GM21723 (cell line): ENCODE results near the gene B3GALT4.

Source experiments
- ATAC-seq: cut with Tn5 transposase; IDR thresholded peaks from one replicate; pipeline ENCODE4 v1.9.1; 2021; ENCODE audit warnings: mild to moderate bottlenecking, moderate library complexity; ENCODE audit not compliant: unreplicated experiment

Gene B3GALT4

DNA sequence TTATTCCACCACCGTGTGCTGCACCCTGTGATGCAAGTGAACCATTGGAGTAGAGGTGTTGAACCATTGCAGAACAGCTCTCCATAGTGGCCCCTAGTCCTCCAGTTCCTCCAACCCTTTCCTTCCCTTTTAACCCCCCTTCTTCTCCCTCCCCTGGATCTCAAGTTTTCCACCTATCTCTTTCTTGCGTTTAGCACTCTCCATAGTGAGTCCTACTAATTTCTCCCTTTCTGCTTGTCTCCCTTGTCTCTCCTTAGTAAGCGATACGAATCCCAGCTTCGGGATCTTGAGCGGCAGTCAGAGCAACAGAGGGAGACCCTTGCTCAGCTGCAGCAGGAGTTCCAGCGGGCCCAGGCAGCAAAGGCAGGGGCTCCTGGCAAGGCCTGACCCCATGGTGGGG is 13.5 kb downstream of the B3GALT4 start:
- ATAC-seq = no peak

DNA sequence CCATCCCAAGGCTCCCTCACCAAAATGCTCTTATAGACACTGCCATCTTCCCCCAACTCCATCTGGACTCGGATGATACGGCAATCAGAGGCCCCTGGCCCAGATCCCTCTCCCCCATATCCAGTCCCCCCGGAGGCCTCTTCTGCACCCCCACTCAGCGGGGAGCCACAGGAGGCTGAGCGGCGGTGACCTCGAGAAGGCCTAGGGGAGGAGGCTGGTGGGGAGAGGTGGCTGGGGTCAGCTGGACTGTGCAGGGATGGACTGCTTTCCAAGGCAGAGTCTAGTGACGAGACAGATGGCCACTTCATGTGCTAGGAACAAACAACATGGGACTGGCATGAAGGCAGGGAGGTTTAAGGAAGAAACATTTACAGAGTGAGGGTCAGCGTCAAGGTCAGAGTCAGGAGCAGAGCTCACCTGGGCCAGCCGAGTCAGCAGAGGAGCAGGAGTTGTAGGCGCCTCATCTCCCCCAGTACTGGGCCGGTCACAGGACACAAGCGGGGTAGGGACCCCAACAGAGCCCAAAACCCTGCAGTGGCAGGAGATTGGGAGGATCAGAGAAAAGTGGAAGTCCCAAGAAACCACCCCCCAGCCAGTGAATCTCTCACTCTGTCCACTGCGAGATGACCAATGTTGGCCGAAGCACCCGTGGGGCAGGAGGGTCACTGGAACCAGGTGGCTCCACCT is 16.2 kb downstream of the B3GALT4 start:
- ATAC-seq = no peak

GRCh38 chr6:33294086-33294823 is 17.3 kb downstream of the B3GALT4 start:
- no peak for ATAC-seq

DNA sequence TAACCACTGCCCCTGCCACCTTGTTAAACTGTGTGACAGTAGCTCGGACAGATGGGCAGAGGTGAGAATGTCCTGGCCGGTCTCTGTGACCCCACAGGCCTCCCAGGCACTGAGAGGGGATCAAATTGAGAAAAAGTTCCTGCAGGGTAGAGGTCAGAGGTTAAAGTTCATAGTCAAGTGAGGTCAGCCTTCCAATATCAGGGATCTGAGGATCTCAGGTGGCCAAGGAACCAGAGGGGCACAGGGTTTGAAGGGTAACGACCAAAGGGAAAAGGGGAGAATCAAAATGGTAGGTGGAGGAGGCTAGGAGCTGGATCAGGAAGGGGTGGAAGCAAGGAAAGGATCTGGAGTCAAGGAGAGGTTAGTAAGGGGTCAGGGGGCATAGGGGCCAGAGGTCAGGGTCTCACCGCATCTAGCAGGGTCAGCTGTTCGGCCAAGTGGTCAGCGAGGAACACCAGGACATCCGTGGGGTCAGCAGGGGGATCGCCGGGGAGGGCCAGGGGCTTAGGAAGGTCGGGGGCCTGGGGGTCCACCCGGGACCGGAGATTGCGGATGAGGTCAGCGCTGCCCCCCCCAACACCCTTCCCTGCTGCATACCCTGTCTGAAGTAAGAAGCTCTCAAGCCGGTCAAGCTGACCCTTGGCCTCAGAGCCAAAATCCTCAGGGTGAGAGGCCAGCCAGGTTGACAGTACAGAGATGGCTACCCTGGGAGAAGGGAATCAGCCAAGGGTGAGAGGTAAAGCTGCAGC is 18.9 kb downstream of the B3GALT4 start:
- no peak for ATAC-seq

DNA sequence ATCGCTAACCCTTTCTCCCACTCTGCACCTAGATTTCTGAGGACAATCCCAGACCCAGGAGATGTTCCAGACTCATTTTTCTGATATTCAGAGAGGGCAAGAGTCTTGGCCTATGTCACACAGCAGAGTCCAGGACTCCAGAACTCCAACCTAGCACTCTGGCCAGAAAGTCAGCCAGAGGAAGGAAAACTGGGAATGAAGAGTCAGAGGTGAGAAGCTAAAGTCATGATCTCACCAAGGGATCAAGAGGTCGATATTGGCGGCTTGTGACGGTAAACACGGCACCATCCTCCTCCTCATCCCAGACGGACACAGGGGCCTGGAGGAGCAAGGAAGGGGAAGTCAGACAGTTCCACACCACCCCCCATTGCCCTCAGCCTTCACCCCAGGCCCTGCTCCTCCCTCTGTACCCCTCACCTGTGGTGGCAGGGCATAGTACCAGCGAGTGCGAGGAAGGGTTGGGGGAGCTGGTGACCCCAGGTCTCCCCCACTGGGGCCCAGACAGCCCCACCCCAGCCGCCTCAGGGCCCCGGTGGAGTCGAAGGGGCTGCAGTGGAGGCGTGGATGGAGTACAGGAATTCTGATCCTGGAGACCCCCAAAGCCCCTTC is 20.0 kb downstream of the B3GALT4 start:
- ATAC-seq = no peak

DNA sequence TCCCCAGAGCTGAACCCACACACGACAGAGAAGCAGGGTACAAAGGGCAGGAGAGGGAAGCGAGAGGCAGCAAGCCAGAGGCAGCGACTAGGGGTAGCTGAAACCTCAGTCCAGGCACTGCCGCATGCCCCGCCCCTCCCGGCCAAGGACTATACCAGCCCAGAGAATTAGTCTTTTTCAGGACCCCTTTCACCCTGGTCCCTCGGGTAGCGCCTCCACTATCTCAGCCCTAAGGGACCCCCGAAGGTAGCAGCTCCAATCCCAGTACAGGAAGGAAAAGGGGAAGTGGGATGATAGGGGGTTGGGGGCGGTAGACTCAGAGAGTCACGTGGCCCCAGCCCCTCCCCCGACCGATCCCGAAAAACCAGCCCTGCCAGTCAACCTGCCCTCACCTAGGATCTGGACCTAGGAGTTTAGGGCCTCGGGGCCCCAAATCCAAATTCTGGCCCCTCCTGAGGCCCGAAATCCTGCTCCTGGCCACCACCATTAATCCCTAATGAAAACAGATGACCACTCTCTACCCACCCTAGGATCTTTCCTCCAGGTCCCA is 20.6 kb downstream of the B3GALT4 start:
- no peak for ATAC-seq

- peak; percentile 25 for ATAC-seq
These were observed 21.2 kb downstream of the B3GALT4 start for GRCh38 chr6:33297956-33298772.

- peak; percentile 26 for ATAC-seq
These were observed 21.9 kb downstream of the B3GALT4 start, which contains the start of gene RGL2 for GRCh38 chr6:33298773-33299236. RGL2 (minus strand) TSS chr6:33298942; CDS start chr6:33298610, 332 bp downstream.

DNA sequence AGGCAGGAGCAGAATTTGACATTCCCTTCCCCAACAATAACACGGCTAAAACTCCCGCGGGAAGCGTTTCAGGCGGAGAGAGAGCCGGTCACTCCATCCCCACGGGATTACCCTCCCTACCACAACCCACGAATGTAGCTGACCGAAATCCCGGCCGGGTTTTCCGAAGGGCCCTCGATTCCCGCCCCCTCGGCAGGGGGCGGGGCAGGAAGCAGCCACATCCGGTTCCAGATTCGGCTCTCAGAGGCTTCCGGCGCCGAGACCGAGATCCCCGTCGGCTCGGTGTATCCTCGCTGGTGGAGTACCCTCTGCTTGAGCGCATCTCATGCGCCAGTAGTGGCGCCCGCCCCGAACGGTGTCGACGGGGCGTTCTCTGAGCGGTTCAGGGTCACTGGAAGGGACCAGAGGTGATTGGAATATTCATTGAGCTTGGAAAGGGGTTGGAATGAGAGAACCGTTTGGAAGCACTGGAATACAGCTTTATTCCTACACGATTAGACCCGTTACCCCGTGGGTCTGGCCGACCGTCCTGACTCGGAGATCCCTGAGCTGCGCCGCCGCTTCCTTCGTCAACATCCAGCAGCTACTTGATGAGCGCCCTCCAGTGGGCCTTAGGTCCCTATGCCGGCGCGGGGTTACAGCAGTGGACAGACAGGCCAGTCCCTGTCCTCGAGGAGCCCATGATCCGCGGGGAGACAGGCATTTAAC is 22.5 kb downstream of the B3GALT4 start:
- peak; percentile 72 for ATAC-seq

- no peak for ATAC-seq
These were observed 25.0 kb downstream of the B3GALT4 start for GRCh38 chr6:33301877-33302276.

GRCh38 chr6:33304216-33304615 is 27.3 kb downstream of the B3GALT4 start:
- ATAC-seq = no peak

DNA sequence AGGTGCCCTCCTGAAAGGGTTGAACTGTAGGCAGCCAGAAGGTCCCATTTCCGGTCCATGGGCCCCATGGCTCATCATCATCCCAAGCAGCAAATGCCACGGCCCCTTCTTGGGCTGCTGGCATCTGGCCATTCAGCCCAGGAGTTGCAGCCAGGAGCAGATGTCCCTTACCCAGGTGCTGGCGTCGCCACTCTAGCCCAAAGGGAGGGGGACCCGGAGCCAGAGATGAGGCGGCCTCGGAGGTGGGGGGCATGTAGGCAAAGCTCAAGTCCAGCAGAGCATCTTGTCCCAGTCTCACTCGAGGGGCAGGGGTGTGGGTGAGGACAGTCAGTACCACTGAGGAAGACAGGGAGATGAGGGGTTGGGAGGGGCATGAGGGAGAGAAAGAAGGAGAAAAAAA is 28.1 kb downstream of the B3GALT4 start:
- no peak for ATAC-seq

- no peak for ATAC-seq
These were observed 29.4 kb downstream of the B3GALT4 start for GRCh38 chr6:33306356-33306755.

DNA sequence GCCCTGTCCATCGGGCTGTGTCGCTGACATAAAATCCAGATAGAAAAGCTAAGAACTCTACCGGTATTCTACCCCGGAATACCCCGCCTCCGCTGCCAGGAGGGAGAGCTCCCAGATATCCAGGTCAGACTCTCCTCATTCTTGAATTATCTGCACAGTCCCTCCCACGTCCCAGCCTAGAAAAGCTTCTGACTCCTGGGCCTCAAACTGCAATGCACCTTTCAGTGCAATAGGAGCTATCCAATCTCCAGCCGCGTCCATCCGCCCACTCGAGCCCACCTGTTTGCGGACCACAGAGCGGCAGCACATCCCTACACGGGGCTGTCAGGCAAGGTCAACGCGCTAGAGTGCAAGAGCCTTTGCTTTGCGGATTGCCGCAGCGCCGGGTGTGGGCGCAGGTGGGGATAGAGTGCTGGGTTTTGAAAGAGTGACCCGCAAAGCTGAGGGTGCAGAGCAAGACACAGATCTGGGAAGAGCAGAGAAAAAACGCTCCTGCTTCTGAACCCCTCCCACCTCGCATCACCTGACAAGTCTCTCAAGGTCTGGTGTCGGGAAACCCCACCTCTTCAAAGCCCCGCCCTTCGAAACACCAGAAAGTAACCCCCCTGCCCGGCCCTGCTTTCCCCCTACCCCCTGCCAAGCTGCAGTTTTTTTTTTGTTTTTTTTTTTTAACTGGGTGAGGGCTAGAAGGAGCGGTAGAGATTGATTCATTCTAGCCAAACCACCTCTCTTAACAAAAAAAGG is 35.6 kb downstream of the B3GALT4 start:
- peak; percentile 29 for ATAC-seq

- no peak for ATAC-seq
These were observed 36.3 kb downstream of the B3GALT4 start for GRCh38 chr6:33313105-33313708.

DNA sequence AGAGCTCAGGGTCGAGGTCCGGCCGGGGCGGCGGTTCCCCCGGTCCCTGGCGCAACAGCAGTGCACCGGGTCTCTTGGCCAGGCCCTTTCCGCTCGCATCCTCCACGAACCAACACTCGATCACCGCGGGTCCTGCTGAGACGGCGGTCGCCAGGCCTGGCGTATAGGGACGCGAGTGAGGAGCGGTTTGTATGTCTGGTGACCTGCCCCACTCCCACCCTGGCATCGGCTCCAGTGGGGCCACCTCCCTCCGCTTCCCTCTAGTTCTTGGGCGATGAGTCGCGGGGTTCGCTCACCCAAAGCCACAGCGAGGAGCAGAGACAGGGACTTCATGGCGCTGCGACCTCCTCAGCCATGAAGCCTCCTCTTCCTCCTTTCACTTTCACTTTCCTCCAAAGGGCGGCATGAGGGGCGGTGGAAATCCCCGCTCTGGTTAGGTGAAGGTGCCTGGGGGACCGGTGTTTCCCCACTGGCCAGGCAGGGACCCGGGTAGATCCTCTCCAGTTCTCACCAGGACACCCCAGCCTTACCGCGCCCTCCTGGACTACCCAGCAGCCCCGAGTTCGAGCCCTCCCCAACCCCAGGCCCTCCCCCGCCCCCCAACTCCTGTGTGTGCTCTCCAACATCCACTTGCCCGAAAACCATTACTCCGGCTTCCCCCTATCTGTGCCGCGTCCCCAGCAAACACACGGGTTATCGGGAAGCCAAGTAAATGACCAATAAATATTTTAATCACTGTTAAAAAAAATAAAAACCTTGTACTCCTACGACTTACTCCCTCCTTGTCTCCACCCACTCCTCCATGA is 37.0 kb downstream of the B3GALT4 start, which contains the start of gene TAPBP:
Gene TAPBP, minus strand, starts transcription at position 370 of the 806 bp plus-strand sequence. Its CDS starts 37 bp downstream, at position 333.
- peak; percentile 47 for ATAC-seq

- ATAC-seq = no peak
These were observed 37.6 kb downstream of the B3GALT4 start for GRCh38 chr6:33314515-33314942.
